Measurements from ENCODE around the gene TNFRSF8.

The TNFRSF8 gene

GRCh38 chr1:12083766-12084165 lies 20.7 kb downstream of the TNFRSF8 start:
- Histone ChIP-seq H3K4me2 (no peak overlapping the region), H3K27me3 (ENCODE audit: insufficient read depth, low read depth) (no peaks in the 10 kb centered on the region), H3K9ac (no peak overlapping the region), H3K36me3 (ENCODE audit: insufficient read depth) (no peaks in the 10 kb centered on the region), H3K4me3 (IDR thresholded peaks at IDR 0.05; ENCODE audit: insufficient read depth, low read depth, low read length) (no peak overlapping the region), H3K79me2 (ENCODE audit: insufficient read depth, low read depth) (no peaks in the 10 kb centered on the region), H2AFZ (ENCODE audit: low read depth) (no peak overlapping the region), H3K4me1 (ENCODE audit: low read depth, poor library complexity, severe bottlenecking) (peaks cover 6% of the 10 kb centered on the region), H4K20me1 (ENCODE audit: insufficient read depth) (no peaks in the 10 kb centered on the region), H3K27ac (no peak overlapping the region)
- TF ChIP-seq CTCF (conservative IDR thresholded peaks at IDR 0.05; ENCODE audit: low read depth, low read length): no peak

DNA sequence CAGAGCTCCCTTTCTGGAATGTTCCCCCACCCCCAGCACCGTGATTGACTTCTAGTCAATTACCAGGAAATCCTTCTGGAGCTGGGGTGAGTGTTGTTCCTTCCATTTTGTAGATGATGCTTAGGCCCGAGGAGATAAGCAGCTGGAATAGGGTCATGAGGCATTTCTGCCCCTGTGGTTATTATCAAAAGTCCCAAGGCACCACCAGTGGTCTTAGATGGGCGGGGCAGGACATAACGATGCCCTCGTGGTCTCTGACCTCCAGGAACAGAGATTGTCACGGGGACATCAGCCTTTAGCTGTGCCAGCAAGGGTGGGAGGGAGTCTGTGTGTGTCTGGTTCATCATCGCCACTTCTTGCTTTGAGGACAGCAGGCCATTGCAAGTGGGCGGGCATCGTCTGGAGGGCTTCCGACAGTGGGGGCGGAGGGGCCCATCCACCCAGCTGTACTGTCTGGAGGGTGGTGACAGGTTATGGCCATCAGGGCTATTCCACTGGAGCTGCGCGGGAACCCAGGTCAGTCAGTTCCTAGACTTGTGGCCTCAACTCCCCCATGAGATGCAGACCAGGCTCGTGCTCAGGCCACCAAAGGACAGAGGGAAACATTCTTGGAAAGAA lies 22.6 kb downstream of the TNFRSF8 start:
- no peaks in the 10 kb centered on the region for H3K36me3 ChIP-seq (ENCODE audit: insufficient read depth)
- H3K79me2 ChIP-seq (ENCODE audit: insufficient read depth, low read depth): no peaks in the 10 kb centered on the region
- H2AFZ ChIP-seq (ENCODE audit: low read depth): no peak overlapping the region
- H3K4me3 ChIP-seq (IDR thresholded peaks at IDR 0.05; ENCODE audit: insufficient read depth, low read depth, low read length): no peak overlapping the region
- H4K20me1 ChIP-seq (ENCODE audit: insufficient read depth): no peaks in the 10 kb centered on the region
- H3K27ac ChIP-seq: no peak overlapping the region
- TF ChIP-seq CTCF (conservative IDR thresholded peaks at IDR 0.05; ENCODE audit: low read depth, low read length): no peak
- no peak overlapping the region for H3K4me2 ChIP-seq
- no peaks in the 10 kb centered on the region; the same call in 1 of the 2 replicates for H3K27me3 ChIP-seq (ENCODE audit: insufficient read depth, low read depth)
- H3K4me1 ChIP-seq (ENCODE audit: low read depth, poor library complexity, severe bottlenecking): peaks cover 6% of the 10 kb centered on the region
- H3K9ac ChIP-seq: no peak overlapping the region

DNA sequence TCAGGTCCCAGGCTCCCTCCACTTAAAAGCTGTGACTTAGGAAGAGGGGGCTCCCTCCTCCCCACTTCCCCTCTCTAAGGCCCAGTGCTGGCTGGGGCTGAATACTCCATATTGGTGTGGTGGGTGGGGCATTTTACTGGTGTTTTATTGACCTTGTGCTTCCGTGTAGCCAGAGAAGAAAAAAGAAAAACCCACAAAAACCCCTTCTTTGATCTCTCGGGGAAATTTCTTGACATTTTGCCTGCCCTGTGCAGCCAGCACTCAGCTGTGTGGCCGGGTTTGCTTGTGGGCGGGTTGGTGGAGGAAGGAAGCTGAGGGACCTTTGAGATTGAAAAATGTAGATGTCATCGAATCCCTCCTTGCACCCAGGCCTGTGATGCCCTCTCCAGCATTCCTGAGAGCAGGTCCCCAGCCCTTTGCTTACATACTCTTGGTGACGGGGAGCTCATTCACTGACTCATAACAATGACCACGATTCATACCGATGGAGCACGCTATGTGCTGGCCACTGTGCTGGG lies 24.8 kb downstream of the TNFRSF8 start:
- Histone ChIP-seq H3K36me3 (ENCODE audit: insufficient read depth) (no peaks in the 10 kb centered on the region), H3K9ac (no peak overlapping the region), H3K4me1 (ENCODE audit: low read depth, poor library complexity, severe bottlenecking) (no peaks in the 10 kb centered on the region), H3K79me2 (ENCODE audit: insufficient read depth, low read depth) (no peaks in the 10 kb centered on the region), H3K27me3 (ENCODE audit: insufficient read depth, low read depth) (no peaks in the 10 kb centered on the region; the same call in 1 of the 2 replicates), H4K20me1 (ENCODE audit: insufficient read depth) (no peaks in the 10 kb centered on the region), H2AFZ (ENCODE audit: low read depth) (no peak overlapping the region), H3K27ac (no peak overlapping the region), H3K4me3 (IDR thresholded peaks at IDR 0.05; ENCODE audit: insufficient read depth, low read depth, low read length) (no peak overlapping the region), H3K4me2 (no peak overlapping the region)
- no peak for TF ChIP-seq CTCF (conservative IDR thresholded peaks at IDR 0.05; ENCODE audit: low read depth, low read length)

GRCh38 chr1:12088607-12089006 lies 25.5 kb downstream of the TNFRSF8 start:
- H3K4me1 ChIP-seq (ENCODE audit: low read depth, poor library complexity, severe bottlenecking): no peaks in the 10 kb centered on the region
- H3K36me3 ChIP-seq (ENCODE audit: insufficient read depth): no peaks in the 10 kb centered on the region
- H3K4me2 ChIP-seq: no peak overlapping the region
- H2AFZ ChIP-seq (ENCODE audit: low read depth): no peak overlapping the region
- H3K4me3 ChIP-seq (IDR thresholded peaks at IDR 0.05; ENCODE audit: insufficient read depth, low read depth, low read length): no peak overlapping the region
- no peaks in the 10 kb centered on the region for H3K79me2 ChIP-seq (ENCODE audit: insufficient read depth, low read depth)
- H4K20me1 ChIP-seq (ENCODE audit: insufficient read depth): no peaks in the 10 kb centered on the region
- H3K27me3 ChIP-seq (ENCODE audit: insufficient read depth, low read depth): no peaks in the 10 kb centered on the region; the same call in 1 of the 2 replicates
- no peak overlapping the region for H3K9ac ChIP-seq
- H3K27ac ChIP-seq: no peak overlapping the region
- TF ChIP-seq CTCF (conservative IDR thresholded peaks at IDR 0.05; ENCODE audit: low read depth, low read length): no peak
